Measurements from ENCODE around the gene PTPN20. TPM values are rescaled to one million over a fixed set of nuclear protein-coding genes. Genes with fewer than 3 reads are reported as not detected.

The PTPN20 gene
- total RNA-seq, 4 donors from 2014 or later: 1.7 to 10.9 (median 7.7) TPM

DNA sequence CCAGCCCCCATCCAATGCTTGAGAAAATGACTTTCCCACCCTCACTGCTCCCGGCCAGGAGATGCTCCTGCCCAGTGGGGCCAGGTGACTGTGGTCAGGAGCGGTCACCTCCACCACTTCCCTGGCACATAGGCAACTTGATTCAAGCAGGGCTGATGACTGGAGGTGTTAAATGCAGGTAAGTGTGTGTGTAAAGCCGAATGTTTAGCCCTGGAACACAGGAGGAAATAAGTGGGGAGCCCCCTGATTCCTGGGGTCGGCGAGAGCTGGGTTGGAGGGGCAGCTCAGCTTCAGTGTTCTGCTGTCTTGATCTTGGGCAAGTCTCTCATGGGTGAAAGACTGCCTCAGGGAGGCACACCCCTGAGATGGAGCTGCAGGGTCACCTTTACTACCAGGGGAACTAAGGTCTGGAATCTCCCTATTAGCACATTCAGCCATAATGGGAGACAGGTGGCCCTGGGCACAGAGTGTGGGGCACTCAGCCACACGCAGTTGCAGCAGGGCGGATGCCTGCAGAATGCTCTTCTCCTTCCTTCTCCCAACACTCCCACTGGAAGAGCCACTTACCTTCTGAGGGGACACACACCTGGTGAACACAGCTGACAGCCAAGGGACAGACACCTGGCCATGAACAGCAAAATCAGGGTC is 124.1 kb downstream of the PTPN20 start:
- intact Hi-C loops (cut with DNase I): no loop called here
- WGBS, 2 donors: 88 to 95% methylated on average over 7 of the region's 7 CpGs
- Histone ChIP-seq H3K27me3 (no peaks in the 10 kb centered on the region), H3K4me1 (peaks cover 0 to 5% of the 10 kb centered on the region in 2 donors), H3K4me3 (replicated peaks in 1 of 3) (no peak overlapping the region), H3K36me3 (no peaks in the 10 kb centered on the region), H3K9me3 (no peaks in the 10 kb centered on the region), H3K27ac (no peak overlapping the region)
- no peak for DNase-seq
- TF ChIP-seq, protein P1, sequence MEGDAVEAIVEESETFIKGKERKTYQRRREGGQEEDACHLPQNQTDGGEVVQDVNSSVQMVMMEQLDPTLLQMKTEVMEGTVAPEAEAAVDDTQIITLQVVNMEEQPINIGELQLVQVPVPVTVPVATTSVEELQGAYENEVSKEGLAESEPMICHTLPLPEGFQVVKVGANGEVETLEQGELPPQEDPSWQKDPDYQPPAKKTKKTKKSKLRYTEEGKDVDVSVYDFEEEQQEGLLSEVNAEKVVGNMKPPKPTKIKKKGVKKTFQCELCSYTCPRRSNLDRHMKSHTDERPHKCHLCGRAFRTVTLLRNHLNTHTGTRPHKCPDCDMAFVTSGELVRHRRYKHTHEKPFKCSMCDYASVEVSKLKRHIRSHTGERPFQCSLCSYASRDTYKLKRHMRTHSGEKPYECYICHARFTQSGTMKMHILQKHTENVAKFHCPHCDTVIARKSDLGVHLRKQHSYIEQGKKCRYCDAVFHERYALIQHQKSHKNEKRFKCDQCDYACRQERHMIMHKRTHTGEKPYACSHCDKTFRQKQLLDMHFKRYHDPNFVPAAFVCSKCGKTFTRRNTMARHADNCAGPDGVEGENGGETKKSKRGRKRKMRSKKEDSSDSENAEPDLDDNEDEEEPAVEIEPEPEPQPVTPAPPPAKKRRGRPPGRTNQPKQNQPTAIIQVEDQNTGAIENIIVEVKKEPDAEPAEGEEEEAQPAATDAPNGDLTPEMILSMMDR (IDR thresholded peaks at IDR 0.05): no peak
- no peak for TF ChIP-seq POLR2A (IDR thresholded peaks at IDR 0.05)

DNA sequence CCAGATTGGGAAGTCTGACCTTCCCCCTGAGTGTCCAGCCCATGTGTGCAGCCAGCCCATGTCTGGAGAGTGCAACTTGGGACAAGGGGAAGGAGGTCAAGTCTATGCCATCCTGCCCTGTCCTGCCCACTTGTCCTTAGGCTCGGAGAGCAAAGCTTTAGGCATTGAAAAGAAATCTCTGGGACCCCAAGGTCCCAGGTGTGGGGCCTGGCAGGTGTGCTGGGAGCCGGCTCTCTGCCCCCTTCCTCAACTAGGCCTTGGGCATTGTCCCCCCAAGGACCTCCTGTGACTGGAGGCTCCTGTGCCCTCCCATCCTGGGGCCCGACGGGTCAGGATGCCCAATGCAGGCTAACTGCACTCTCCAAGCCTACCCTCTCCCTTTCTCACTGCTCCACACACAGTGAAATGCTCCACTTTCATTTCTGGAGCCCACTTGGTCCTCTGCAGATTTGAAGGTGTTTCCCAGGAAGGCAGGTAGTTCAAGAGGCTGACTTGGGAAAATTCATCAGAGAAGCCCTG is 124.7 kb downstream of the PTPN20 start:
- Histone ChIP-seq H3K9me3 (no peaks in the 10 kb centered on the region), H3K27me3 (no peaks in the 10 kb centered on the region), H3K36me3 (no peaks in the 10 kb centered on the region), H3K4me3 (replicated peaks in 1 of 3) (no peak overlapping the region), H3K27ac (no peak overlapping the region), H3K4me1 (peaks cover 0 to 5% of the 10 kb centered on the region in 2 donors)
- WGBS, 2 donors: 85% methylated on average over 4 of the region's 4 CpGs; no CpG with 5 or more reads in 1 of the 2 donors
- DNase-seq: peak in 1 of 2 donors; percentile 1
- intact Hi-C loops (cut with DNase I): no loop called here
- no peak for TF ChIP-seq POLR2A (IDR thresholded peaks at IDR 0.05)
- TF ChIP-seq, protein P1 (IDR thresholded peaks at IDR 0.05): no peak

DNA sequence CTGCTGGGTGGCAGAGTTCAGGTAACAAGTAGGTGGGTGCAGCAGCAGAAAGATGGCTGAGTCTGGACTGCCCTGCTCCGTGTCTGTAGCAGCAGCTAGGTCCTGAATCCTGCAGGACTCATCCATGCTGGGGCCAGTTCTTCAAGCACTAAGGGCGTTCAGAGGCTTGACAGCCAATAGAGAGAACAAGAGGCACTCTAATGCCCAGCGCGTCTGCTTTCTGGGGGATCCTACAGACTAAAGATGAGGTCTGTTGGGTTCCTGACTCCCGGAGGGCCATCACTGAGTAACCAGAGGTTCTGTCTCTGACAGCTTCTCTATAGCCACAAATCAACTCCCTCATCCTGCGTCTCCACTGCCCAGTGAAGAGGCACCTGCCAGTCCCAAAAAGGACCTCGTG is 125.5 kb downstream of the PTPN20 start:
- Histone ChIP-seq H3K9me3 (no peaks in the 10 kb centered on the region), H3K4me1 (no peaks in the 10 kb centered on the region), H3K36me3 (no peaks in the 10 kb centered on the region), H3K4me3 (replicated peaks in 1 of 3) (no peak overlapping the region), H3K27ac (no peak overlapping the region), H3K27me3 (no peaks in the 10 kb centered on the region)
- intact Hi-C loops (cut with DNase I): no loop called here
- TF ChIP-seq, protein P1 (IDR thresholded peaks at IDR 0.05): no peak
- TF ChIP-seq POLR2A (IDR thresholded peaks at IDR 0.05): no peak
- no peak for DNase-seq
- 82 to 84% methylated on average over 5 to 7 of the region's 7 CpGs for WGBS, 2 donors

DNA sequence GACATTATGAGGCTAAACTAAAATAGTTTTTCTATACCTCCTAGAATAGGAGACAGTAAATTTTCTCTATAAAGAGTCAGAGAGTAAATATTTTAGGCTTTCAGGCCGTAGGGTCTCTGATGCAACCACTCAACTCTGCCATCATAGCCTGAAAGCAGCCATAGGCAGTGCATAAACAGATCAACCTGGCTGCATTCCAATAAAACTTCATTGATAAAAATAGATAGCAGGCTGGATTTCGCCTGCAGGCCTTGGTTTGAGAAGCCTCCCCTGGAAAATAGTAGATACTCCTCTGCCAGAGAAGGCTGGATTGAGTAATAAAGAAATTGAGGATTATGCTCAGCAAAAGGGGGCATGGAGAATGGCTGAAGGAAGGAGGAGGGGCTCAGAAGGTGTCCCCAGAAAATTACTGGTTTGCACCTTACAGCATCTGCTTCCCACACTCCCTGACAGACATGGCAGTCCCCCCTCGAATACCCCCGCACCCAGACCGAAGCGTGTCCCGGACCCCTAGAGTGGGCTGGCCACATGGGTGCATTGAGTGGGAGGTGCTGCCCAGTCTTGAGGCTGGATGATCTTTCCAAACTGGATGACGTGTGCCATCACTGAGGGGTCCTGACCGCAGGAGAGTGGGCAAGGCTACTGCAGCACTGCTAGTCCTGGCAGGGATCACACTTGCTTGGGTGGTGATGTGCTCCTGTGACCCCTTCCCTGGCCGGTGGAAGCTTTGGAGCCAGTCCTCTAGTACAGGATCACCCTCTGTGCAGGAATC is 126.6 kb downstream of the PTPN20 start:
- 87% methylated on average over 9 to 10 of the region's 10 CpGs for WGBS, 2 donors
- no peaks in the 10 kb centered on the region for H3K27me3 ChIP-seq
- no peaks in the 10 kb centered on the region for H3K4me1 ChIP-seq
- no peak overlapping the region for H3K27ac ChIP-seq
- TF ChIP-seq, protein P1 (IDR thresholded peaks at IDR 0.05): no peak
- no peak for TF ChIP-seq POLR2A (IDR thresholded peaks at IDR 0.05)
- intact Hi-C loops (cut with DNase I): no loop called here
- H3K4me3 ChIP-seq (replicated peaks in 1 of 3): no peak overlapping the region
- no peaks in the 10 kb centered on the region for H3K36me3 ChIP-seq
- no peak for DNase-seq
- H3K9me3 ChIP-seq: no peaks in the 10 kb centered on the region
